NCI-H446 (cell line): ENCODE results near the gene CCNG1.
"Not testable (repeated sequence)": the region's sequence is repeated elsewhere in the genome, so short reads cannot be mapped to it uniquely, and the experiment has no call there.

ENCODE experiments used
- DNase-seq, 2 experiments: peaks; one replicate each; lab custom pipeline; 2025; lab: John Stamatoyannopoulos, UW

The CCNG1 gene

GRCh38 chr5:163444526-163444925, 7.1 kb downstream of the CCNG1 start:
- DNase-seq, result no peak

GRCh38 chr5:163445345-163445744, 8.0 kb downstream of the CCNG1 start:
- DNase-seq, result no peak

- no peak for DNase-seq
These were observed 9.8 kb downstream of the CCNG1 start for GRCh38 chr5:163447191-163447590.

- DNase-seq, result no peak
These were observed 10.5 kb downstream of the CCNG1 start for GRCh38 chr5:163447875-163448274.

- DNase-seq, result no peak
These were observed 11.1 kb downstream of the CCNG1 start for GRCh38 chr5:163448491-163448890.

- DNase-seq, result no peak
These were observed 14.1 kb downstream of the CCNG1 start for GRCh38 chr5:163451489-163451888.

- no peak for DNase-seq
These were observed 16.3 kb downstream of the CCNG1 start for GRCh38 chr5:163453705-163454104.

- not testable (repeated sequence) for DNase-seq
These were observed 18.0 kb downstream of the CCNG1 start for GRCh38 chr5:163455406-163455805.

- DNase-seq, result no peak
These were observed 18.7 kb downstream of the CCNG1 start for GRCh38 chr5:163456029-163456589.

- no peak for DNase-seq
These were observed 19.4 kb downstream of the CCNG1 start for GRCh38 chr5:163456840-163457239.

- DNase-seq, result no peak
These were observed 21.5 kb downstream of the CCNG1 start for GRCh38 chr5:163458778-163459385.

- no peak for DNase-seq
These were observed 22.0 kb downstream of the CCNG1 start for GRCh38 chr5:163459462-163459818.

GRCh38 chr5:163459819-163460561, 22.6 kb downstream of the CCNG1 start, which contains the start of gene NUDCD2:
TSS of gene NUDCD2 (minus strand) at chr5:163460102. CDS start at chr5:163460050, 52 bp downstream.
- DNase-seq, result peak; percentile 97 to 98

- peak; percentile 62 to 74 for DNase-seq
These were observed 23.3 kb downstream of the CCNG1 start, which contains the start of gene HMMR for GRCh38 chr5:163460562-163461171. TSS of gene HMMR (plus strand) at chr5:163460632. CDS start at chr5:163460693, 61 bp downstream.

- DNase-seq, result no peak
These were observed 25.7 kb downstream of the CCNG1 start for GRCh38 chr5:163463063-163463435.

- no peak for DNase-seq
These were observed 30.3 kb downstream of the CCNG1 start for GRCh38 chr5:163467682-163468081.

GRCh38 chr5:163473635-163474243, 36.3 kb downstream of the CCNG1 start:
- peak in 1 of 2 experiments; percentile 13 for DNase-seq

GRCh38 chr5:163475411-163475810, 38.0 kb downstream of the CCNG1 start:
- DNase-seq, result no peak

- no peak for DNase-seq
These were observed 41.0 kb downstream of the CCNG1 start for GRCh38 chr5:163478126-163478981.

GRCh38 chr5:163478982-163479271, 41.5 kb downstream of the CCNG1 start:
- no peak for DNase-seq

GRCh38 chr5:163489055-163489744, 51.8 kb downstream of the CCNG1 start:
- no peak for DNase-seq
